Left ventricle myocardium inferior (tissue), 1 donor: ENCODE results near the gene CNKSR3. TPM values are rescaled to one million over a fixed set of nuclear protein-coding genes. Genes with fewer than 3 reads are reported as not detected.
A peak's percentile ranks its signal among the peaks of the same experiment; 100 is the strongest.

Experiments used
- DNase-seq: peaks from one replicate; pipeline ENCODE4 v3.0.0-alpha.2; 2020
- H3K27ac ChIP-seq: fragments of 200-600 bp; replicated peaks from 2 replicates; pipeline ENCODE4 v1.8.0; 2021
- H3K27me3 ChIP-seq: fragments of 200-600 bp; 2 replicates; pipeline ENCODE4 v1.8.0; 2021; ENCODE audit warnings: low read depth
- H3K36me3 ChIP-seq: fragments of 200-600 bp; 2 replicates; pipeline ENCODE4 v1.8.0; 2021
- H3K4me1 ChIP-seq: fragments of 200-600 bp; 2 replicates; pipeline ENCODE4 v1.8.0; 2021
- H3K4me3 ChIP-seq: fragments of 200-600 bp; 2 replicates; pipeline ENCODE4 v1.8.0; 2021; ENCODE audit warnings: mild to moderate bottlenecking, moderate library complexity
- H3K9me3 ChIP-seq: fragments of 200-600 bp; replicated peaks from 2 replicates; pipeline ENCODE4 v1.8.0; 2021
- intact Hi-C: fragments of 100-400 bp; cut with micrococcal nuclease; formaldehyde crosslinking; loops from one replicate; pipeline ENCODE4 v1.11.0; 2022
- total RNA-seq: library from RNA; stranded (reverse); fragmentation: NEBNext Ultra II Directional; extraction: Animal tissue kit (Norgen Biotek cat#: 25700); gene quantifications from one replicate; pipeline ENCODE4 v1.2.1, GENCODE V29; 2021
- TF ChIP-seq, protein P1 (sequence below): fragments of 200-600 bp; IDR thresholded peaks from 2 replicates; pipeline ENCODE4 v1.8.0; 2021; ENCODE audit warnings: antibody characterized with exemption, mild to moderate bottlenecking, borderline replicate concordance
- donor health status: DM: no; HTN: yes; CAD: no; lungs with severe emphysema.

Gene CNKSR3
- total RNA-seq, 1 donor from 2014 or later, result 20.3 TPM

DNA sequence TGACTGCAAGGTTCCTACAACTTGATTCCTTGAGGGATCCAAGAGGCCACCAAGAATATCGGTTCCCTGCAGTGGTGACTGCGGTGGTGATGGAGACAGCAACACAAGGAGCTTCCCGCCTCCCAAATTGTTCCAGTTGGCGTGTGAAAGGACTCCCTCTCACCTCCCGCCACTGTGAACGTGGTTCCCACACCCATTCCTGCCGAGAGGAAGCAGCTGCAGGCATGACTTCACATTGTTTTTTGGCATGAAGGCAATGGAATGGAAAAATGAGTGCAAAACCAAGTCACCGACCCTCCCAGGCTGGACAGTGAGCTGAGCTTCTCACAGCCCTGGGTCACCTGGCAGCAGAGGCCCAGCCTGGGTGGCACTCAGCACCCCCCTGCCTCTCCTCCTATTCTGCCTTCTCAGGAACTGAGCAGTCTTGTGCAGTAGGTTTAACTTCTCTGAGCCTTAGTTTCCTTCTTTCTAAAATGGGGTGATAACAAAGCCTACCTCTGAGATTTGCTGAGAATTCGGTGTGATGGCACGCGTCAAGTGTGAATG, 75.0 kb downstream of the CNKSR3 start:
- Histone ChIP-seq H3K27ac (peak overlapping the region; percentile 64), H3K27me3 (no peaks in the 10 kb centered on the region), H3K36me3 (no peaks in the 10 kb centered on the region), H3K4me3 (no peak overlapping the region), H3K4me1 (peaks cover 66% of the 10 kb centered on the region), H3K9me3 (peaks cover 5% of the 10 kb centered on the region)
- intact Hi-C loops, result loop anchor here (10.0 kb wide), 1 partner anchor 69 kb away; no protein-coding TSS in a partner anchor
- no peak for DNase-seq
- TF ChIP-seq, protein P1, sequence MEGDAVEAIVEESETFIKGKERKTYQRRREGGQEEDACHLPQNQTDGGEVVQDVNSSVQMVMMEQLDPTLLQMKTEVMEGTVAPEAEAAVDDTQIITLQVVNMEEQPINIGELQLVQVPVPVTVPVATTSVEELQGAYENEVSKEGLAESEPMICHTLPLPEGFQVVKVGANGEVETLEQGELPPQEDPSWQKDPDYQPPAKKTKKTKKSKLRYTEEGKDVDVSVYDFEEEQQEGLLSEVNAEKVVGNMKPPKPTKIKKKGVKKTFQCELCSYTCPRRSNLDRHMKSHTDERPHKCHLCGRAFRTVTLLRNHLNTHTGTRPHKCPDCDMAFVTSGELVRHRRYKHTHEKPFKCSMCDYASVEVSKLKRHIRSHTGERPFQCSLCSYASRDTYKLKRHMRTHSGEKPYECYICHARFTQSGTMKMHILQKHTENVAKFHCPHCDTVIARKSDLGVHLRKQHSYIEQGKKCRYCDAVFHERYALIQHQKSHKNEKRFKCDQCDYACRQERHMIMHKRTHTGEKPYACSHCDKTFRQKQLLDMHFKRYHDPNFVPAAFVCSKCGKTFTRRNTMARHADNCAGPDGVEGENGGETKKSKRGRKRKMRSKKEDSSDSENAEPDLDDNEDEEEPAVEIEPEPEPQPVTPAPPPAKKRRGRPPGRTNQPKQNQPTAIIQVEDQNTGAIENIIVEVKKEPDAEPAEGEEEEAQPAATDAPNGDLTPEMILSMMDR, result no peak

DNA sequence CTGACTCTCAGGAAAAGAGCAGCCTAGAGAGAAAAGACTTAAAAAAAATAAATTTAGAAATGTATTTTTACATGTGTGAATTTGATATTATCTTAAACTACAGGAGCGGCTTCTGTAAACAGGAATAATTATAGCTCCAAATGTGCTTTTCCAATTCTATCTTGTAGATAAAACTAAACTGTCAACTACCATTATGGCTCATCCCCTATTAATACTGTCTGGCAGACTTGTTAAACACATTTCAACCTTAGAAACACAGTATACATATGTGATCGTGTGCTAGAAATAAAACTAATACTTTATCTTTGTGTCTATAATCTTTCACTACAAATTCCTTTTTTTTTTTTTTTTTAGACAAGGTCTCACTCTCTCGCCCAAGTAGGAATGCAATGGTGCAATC, 75.8 kb downstream of the CNKSR3 start:
- Histone ChIP-seq H3K27me3 (no peaks in the 10 kb centered on the region), H3K36me3 (peaks cover 4% of the 10 kb centered on the region), H3K27ac (peak overlapping the region; percentile 64), H3K4me1 (peaks cover 66% of the 10 kb centered on the region), H3K9me3 (peaks cover 5% of the 10 kb centered on the region), H3K4me3 (no peak overlapping the region)
- DNase-seq, result no peak
- intact Hi-C loops, result loop anchor here (10.0 kb wide), 1 partner anchor 70 kb away; no protein-coding TSS in a partner anchor
- TF ChIP-seq, protein P1, result no peak

DNA sequence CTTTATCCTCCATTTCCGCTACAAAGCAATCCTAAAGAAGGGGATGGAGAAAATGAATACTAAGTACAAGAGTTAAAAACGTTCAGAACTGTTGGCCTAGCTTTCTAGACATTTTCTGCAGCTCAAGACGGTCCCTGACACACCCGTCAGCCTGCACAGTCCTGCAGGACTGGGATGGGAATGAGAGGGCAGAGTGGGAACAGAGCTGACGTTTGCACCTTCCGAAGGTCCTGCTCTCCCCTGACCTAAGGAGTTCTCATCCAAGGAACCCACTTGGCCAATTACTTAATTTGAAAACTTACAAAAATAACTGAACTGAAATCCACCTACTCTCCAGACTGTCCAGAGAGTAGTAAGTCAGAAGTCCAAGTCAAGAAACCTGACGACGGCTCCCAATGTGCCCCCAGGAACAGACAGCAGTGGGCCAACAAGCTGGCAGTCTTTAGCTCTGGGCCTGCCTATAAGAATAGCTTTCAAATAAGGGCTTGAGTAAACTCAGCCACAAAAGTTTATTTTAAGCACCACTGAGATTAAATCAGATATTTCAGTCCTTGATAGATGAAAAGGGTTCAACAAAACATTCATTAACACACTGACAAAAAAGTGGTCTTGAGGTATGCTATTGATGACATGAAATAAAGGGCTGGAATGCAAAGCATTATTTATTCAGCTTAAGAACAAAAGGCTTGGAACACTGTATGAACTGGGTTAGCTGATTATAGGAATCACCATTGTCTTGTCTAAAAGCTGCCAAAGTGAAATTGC, 76.8 kb downstream of the CNKSR3 start:
- Histone ChIP-seq H3K9me3 (peaks cover 5% of the 10 kb centered on the region), H3K4me1 (peaks cover 58% of the 10 kb centered on the region), H3K4me3 (no peak overlapping the region), H3K36me3 (peaks cover 7% of the 10 kb centered on the region), H3K27ac (peak overlapping the region; percentile 64), H3K27me3 (no peaks in the 10 kb centered on the region)
- TF ChIP-seq, protein P1, result no peak
- intact Hi-C loops, result loop anchor here (10.0 kb wide), 1 partner anchor 71 kb away; no protein-coding TSS in a partner anchor
- no peak for DNase-seq

DNA sequence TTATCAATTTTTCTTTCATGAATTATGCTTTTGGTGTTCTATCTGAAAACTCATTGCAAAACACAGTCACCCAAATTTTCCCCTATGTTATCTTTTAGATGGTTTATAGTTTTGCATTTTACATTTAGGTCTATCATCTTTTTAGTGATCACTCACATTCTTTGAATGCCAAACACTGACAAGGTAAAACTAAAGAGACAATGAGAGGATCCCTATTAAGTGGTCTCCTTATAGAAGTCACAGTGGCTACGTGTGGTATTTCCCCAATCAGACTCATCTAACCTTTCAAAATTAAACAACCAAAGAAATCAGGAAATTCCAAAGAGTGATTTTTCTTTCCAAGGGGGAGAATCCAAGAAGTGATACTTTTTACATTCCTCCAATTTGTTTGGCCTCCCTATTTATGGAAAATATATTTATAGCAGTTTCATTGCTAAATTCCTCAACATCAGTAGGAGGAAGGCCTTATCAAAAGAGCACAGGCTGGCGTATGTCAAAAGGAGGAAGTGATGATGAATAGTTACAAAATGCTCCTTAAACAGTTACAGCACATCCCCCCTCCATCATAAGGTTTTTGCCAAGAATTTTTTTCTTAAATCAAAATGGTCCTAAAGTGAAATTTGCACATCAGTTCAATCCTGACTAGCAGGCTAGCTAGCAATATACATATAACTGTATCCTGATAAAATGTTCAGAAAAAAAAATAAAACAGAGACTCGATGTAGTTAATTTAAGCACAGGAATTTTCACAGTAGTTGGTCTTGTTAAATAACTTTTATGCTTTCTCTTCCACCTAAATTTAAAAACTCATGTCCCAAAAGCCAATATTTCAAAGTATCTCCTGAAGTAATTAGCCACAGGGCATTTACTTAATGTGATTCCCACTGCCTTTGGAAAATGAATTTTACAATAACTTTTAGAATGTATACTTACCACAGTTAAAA, 77.7 kb downstream of the CNKSR3 start:
- intact Hi-C loops, result loop anchor here (10.0 kb wide), 1 partner anchor 72 kb away; no protein-coding TSS in a partner anchor
- TF ChIP-seq, protein P1, result no peak
- Histone ChIP-seq H3K27ac (peak overlapping the region; percentile 64), H3K27me3 (no peaks in the 10 kb centered on the region), H3K4me3 (no peak overlapping the region), H3K4me1 (peaks cover 58% of the 10 kb centered on the region), H3K36me3 (peaks cover 13% of the 10 kb centered on the region), H3K9me3 (peaks cover 5% of the 10 kb centered on the region)
- DNase-seq, result no peak

DNA sequence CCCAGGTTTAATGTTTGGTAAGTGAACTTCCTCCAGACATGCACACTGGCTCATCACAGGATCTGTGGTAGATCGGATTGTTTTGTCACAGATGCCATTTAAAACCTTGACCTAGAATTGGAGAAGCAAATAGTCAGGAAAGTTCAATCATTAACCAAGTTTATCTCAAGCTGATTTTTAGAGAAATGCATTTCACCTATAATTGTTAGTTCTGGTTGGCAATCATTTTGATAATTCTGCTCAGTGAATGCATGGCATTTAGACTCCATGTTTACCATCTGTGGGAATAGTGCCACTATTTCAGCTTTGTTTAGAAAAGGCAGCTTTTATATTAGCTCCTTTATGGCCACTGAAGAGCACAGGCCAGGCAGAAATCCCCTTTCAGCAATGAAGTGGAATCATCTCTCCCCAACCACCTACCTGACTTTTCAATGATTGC, 80.0 kb downstream of the CNKSR3 start:
- peaks cover 62% of the 10 kb centered on the region for H3K4me1 ChIP-seq
- H3K4me3 ChIP-seq, result no peak overlapping the region
- H3K27me3 ChIP-seq, result no peaks in the 10 kb centered on the region
- peaks cover 13% of the 10 kb centered on the region for H3K36me3 ChIP-seq
- H3K27ac ChIP-seq, result no peak overlapping the region
- peaks cover 5% of the 10 kb centered on the region for H3K9me3 ChIP-seq
- DNase-seq, result no peak
- TF ChIP-seq, protein P1, result no peak
- intact Hi-C loops, result loop anchor here (10.0 kb wide), 1 partner anchor 74 kb away; no protein-coding TSS in a partner anchor
